Endothelial cell of umbilical vein (primary cell): ENCODE data around the gene ZNF699.

Source experiments
- POLR2AphosphoS5 ChIP-seq: IDR thresholded peaks from 2 replicates; pipeline ENCODE4 v1.6.1; 2012; ENCODE audit warnings: low read depth, mild to moderate bottlenecking, control low read depth, low read length, moderate library complexity; ENCODE audit not compliant: insufficient read depth
- TF ChIP-seq, protein P1 (sequence below), 2 donors: IDR thresholded peaks; 1 replicate in 1 of 2; 2 replicates in 1 of 2; pipeline ENCODE4 v1.5.1; 2011; ENCODE audit warnings: low read length in 2 of 2, mild to moderate bottlenecking in 2 of 2, moderate library complexity in 2 of 2, control low read depth in 1 of 2, inconsistent platforms in 1 of 2, low read depth in 1 of 2; ENCODE audit not compliant: insufficient read depth in 1 of 2; ENCODE audit errors: extremely low read depth in 1 of 2
- TF ChIP-seq, protein P2 (sequence below): IDR thresholded peaks from 2 replicates; pipeline ENCODE4 v1.6.1; 2011; ENCODE audit not compliant: insufficient read depth, insufficient read length

- TF ChIP-seq, protein P1, sequence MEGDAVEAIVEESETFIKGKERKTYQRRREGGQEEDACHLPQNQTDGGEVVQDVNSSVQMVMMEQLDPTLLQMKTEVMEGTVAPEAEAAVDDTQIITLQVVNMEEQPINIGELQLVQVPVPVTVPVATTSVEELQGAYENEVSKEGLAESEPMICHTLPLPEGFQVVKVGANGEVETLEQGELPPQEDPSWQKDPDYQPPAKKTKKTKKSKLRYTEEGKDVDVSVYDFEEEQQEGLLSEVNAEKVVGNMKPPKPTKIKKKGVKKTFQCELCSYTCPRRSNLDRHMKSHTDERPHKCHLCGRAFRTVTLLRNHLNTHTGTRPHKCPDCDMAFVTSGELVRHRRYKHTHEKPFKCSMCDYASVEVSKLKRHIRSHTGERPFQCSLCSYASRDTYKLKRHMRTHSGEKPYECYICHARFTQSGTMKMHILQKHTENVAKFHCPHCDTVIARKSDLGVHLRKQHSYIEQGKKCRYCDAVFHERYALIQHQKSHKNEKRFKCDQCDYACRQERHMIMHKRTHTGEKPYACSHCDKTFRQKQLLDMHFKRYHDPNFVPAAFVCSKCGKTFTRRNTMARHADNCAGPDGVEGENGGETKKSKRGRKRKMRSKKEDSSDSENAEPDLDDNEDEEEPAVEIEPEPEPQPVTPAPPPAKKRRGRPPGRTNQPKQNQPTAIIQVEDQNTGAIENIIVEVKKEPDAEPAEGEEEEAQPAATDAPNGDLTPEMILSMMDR (IDR thresholded peaks at IDR 0.05; ENCODE audit: extremely low read depth in 1 of 2, insufficient read depth in 1 of 2, low read depth in 1 of 2, low read length in 2 of 2) = no peak
- TF ChIP-seq, protein P2, sequence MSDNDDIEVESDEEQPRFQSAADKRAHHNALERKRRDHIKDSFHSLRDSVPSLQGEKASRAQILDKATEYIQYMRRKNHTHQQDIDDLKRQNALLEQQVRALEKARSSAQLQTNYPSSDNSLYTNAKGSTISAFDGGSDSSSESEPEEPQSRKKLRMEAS = no peak
- TF ChIP-seq POLR2AphosphoS5 = no peak
Measured at GRCh38 chr19:9309974-9310446, 372 bp upstream of the ZNF699 start.
